Naive thymus-derived CD4-positive, alpha-beta T cell (primary cell): ENCODE data around the gene TRMT10C. TPM values are rescaled to one million over a fixed set of nuclear protein-coding genes. Genes with fewer than 3 reads are reported as not detected.
"Not testable (repeated sequence)": the region's sequence is repeated elsewhere in the genome, so short reads cannot be mapped to it uniquely, and the experiment has no call there.

Source experiments
- ATAC-seq: fragments of 150-1000 bp; cut with Tn5 transposase; 2 replicates; pipeline ENCODE4 v1.10.0; 2021; ENCODE audit warnings: mild to moderate bottlenecking, moderate library complexity
- CTCF ChIA-PET: fragments of 350-600 bp; sonication (Branson Sonifier 250); formaldehyde crosslinking; loops from one replicate; lab custom pipeline; 2021; ENCODE audit warnings: antibody characterized with exemption; lab: Charles Lee
- POLR2A ChIA-PET: fragments of 350-600 bp; sonication (Branson Sonifier 250); formaldehyde crosslinking; loops from one replicate; lab custom pipeline; 2021; ENCODE audit warnings: antibody characterized with exemption, inconsistent platforms; lab: Charles Lee
- DNase-seq, 9 donors: peaks; one replicate each; pipeline versions ENCODE4 v3.0.0 to v3.0.0-alpha.2; 2020 to 2022; ENCODE audit warnings: mixed read lengths in 1 of 9
- H3K27ac ChIP-seq: one replicate; pipeline ENCODE4 v1.7.0; 2013; ENCODE audit warnings: mild to moderate bottlenecking, low read depth, low read length, moderate library complexity
- H3K27me3 ChIP-seq, 2 donors: one replicate each; pipeline ENCODE4 v1.7.0; 2013; ENCODE audit warnings: low read length in 2 of 2, mild to moderate bottlenecking in 2 of 2, moderate library complexity in 2 of 2; ENCODE audit not compliant: control insufficient read depth in 2 of 2, insufficient read depth in 2 of 2
- H3K36me3 ChIP-seq, 3 experiments: 1 replicate in 2 of 3; 2 replicates in 1 of 3; pipeline ENCODE4 v1.7.0; 2013; ENCODE audit warnings: low read length in 3 of 3, mild to moderate bottlenecking in 3 of 3, moderate library complexity in 1 of 3; ENCODE audit not compliant: insufficient read depth in 3 of 3, control insufficient read depth in 2 of 3
- H3K4me1 ChIP-seq, 2 donors: one replicate each; pipeline ENCODE4 v1.7.0; 2013; ENCODE audit warnings: low read length in 2 of 2, mild to moderate bottlenecking in 2 of 2, moderate library complexity in 1 of 2; ENCODE audit not compliant: control insufficient read depth in 2 of 2, insufficient read depth in 2 of 2
- H3K4me3 ChIP-seq: 2 replicates; pipeline ENCODE4 v1.7.0; 2013; ENCODE audit warnings: mild to moderate bottlenecking, low read length
- H3K9me3 ChIP-seq, 3 experiments: 1 replicate in 2 of 3; 2 replicates in 1 of 3; pipeline ENCODE4 v1.7.0; 2013; ENCODE audit warnings: low read length in 3 of 3; ENCODE audit not compliant: control insufficient read depth in 2 of 3
- H3K27ac Mint-ChIP-seq, 9 donors: one replicate each; pipeline ENCODE4 v1.8.0; 2020 to 2022; ENCODE audit warnings: mixed read lengths in 9 of 9, mild to moderate bottlenecking in 8 of 9, moderate library complexity in 5 of 9, inconsistent platforms in 2 of 9
- H3K27me3 Mint-ChIP-seq, 5 donors: one replicate each; pipeline ENCODE4 v1.8.0; 2021 to 2022; ENCODE audit warnings: mixed read lengths in 5 of 5, mild to moderate bottlenecking in 1 of 5
- H3K36me3 Mint-ChIP-seq, 5 donors: one replicate each; pipeline ENCODE4 v1.8.0; 2020 to 2022; ENCODE audit warnings: mixed read lengths in 5 of 5, mild to moderate bottlenecking in 3 of 5, inconsistent platforms in 1 of 5
- H3K4me1 Mint-ChIP-seq, 7 donors: one replicate each; pipeline ENCODE4 v1.8.0; 2020 to 2022; ENCODE audit warnings: mixed read lengths in 7 of 7, mild to moderate bottlenecking in 3 of 7, inconsistent platforms in 1 of 7
- H3K4me3 Mint-ChIP-seq, 10 donors: one replicate each; pipeline ENCODE4 v1.8.0; 2020 to 2022; ENCODE audit warnings: mild to moderate bottlenecking in 10 of 10, mixed read lengths in 10 of 10, moderate library complexity in 6 of 10, inconsistent platforms in 2 of 10
- H3K9me3 Mint-ChIP-seq, 11 donors: one replicate each; pipeline ENCODE4 v1.8.0; 2020 to 2022; ENCODE audit warnings: mixed read lengths in 11 of 11, mild to moderate bottlenecking in 4 of 11, inconsistent platforms in 1 of 11, moderate library complexity in 1 of 11
- intact Hi-C, 2 donors: fragments of 100-400 bp; cut with micrococcal nuclease; formaldehyde crosslinking; loops; one replicate each; pipeline ENCODE4 v1.15.1; 2023
- polyA plus RNA-seq, 2 donors: library from polyadenylated mRNA; unstranded; fragments of 300-500 nt; fragmentation: Illumina TruSeq; gene quantifications; one replicate each; pipeline ENCODE4 v1.2.3, GENCODE V29; 2021
- total RNA-seq, 6 experiments: library from RNA in 5 of 6; stranded (reverse) in 5 of 6; gene quantifications; 1 replicate in 5 of 6; 2 replicates in 1 of 6; pipeline ENCODE4 v1.2.3 and lab custom pipeline; 2021 to 2026

Gene TRMT10C
- total and polyA plus RNA-seq, 7 experiments from 2014 or later = 24.1 to 37.3 (median 27.6) TPM

DNA sequence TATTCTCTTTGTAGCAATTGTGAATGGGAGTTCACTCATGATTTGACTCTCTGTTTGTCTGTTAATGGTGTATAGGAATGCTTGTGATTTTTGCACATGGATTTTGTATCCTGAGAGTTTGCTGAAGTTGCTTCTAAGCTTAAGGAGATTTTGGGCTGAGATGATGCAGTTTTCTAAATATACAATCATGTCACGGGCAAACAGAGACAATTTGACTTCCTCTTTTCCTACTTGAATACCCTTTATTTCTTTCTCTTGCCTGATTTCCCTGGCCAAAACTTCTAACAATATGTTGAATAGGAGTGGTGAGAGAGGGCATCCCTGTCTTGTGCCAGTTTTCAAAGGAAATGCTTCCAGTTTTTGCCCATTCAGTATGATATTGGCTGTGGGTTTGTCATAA, 24.7 kb upstream of the TRMT10C start:
- H3K36me3 ChIP-seq, DNase-seq, H3K27ac ChIP-seq, H3K27ac Mint-ChIP-seq, H3K9me3 ChIP-seq, H3K27me3 Mint-ChIP-seq, H3K27me3 ChIP-seq, H3K36me3 Mint-ChIP-seq, CTCF ChIA-PET, H3K4me1 ChIP-seq, intact Hi-C loops, H3K4me3 Mint-ChIP-seq, H3K4me3 ChIP-seq, ATAC-seq: not testable (repeated sequence)
- H3K9me3 Mint-ChIP-seq = peaks cover 0 to 11% (median 5%) of the 10 kb centered on the region in 11 donors
- peaks cover 6 to 29% (median 13%) of the 10 kb centered on the region in 7 donors for H3K4me1 Mint-ChIP-seq
- POLR2A ChIA-PET = interaction anchor here (0.6 to 1.9 kb wide), 3 partner anchors 8 to 139 kb away, joined by 3 to 9 read pairs (median 4); no protein-coding TSS in a partner anchor

DNA sequence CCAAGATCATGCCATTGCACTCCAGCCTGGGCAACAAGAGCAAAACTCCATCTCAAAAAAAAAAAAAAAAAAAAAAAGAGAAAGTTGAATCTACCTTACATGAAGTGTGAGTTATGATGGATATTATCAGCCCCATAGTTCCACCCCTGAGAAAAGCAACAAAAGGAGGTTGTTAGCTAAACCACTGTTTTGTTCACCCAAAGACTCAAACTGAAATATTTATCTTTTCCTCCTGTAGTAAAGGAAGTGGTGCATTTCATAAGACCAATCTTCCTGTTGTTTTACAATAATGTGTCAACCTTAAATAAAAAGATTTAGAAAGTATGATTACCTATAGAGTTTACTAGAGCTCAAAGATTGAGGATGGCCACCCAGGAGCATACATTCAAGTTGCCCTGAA, 18.7 kb upstream of the TRMT10C start:
- H3K9me3 Mint-ChIP-seq = peaks cover 0 to 14% (median 5%) of the 10 kb centered on the region in 11 donors
- intact Hi-C loops = loop anchor here (1.0 to 5.0 kb wide), 4 partner anchors 22 to 121 kb away; no protein-coding TSS in a partner anchor
- peaks cover 0 to 8% (median 0%) of the 10 kb centered on the region in 5 donors for H3K36me3 Mint-ChIP-seq
- H3K4me3 ChIP-seq = no peak overlapping the region
- no peaks in the 10 kb centered on the region for H3K36me3 ChIP-seq
- H3K4me3 Mint-ChIP-seq = peak overlapping the region in 9 of 10 donors; percentile 47 to 85 (median 61)
- ATAC-seq = peak; percentile 68
- H3K9me3 ChIP-seq = no peaks in the 10 kb centered on the region
- no peaks in the 10 kb centered on the region for H3K27me3 ChIP-seq
- H3K4me1 Mint-ChIP-seq = peaks cover 17 to 37% (median 31%) of the 10 kb centered on the region in 7 donors
- ChIA-PET CTCF (interaction anchor here (0.7 to 2.5 kb wide), 5 partner anchors 9 to 160 kb away, joined by 3 to 10 read pairs (median 6); no protein-coding TSS in a partner anchor), POLR2A (interaction anchor here (0.8 to 4.7 kb wide), 12 partner anchors 8 to 1283 kb away, joined by 3 to 29 read pairs (median 6); partner anchors contain the start of genes PCNP, SENP7, TBC1D23 and TRMT10C)
- peak overlapping the region; percentile 77 to 95 (median 89) for H3K27ac Mint-ChIP-seq
- peaks cover 20 to 25% of the 10 kb centered on the region in 2 donors for H3K4me1 ChIP-seq
- peaks cover 0 to 8% (median 0%) of the 10 kb centered on the region in 5 donors for H3K27me3 Mint-ChIP-seq
- DNase-seq = peak in 5 of 9 donors; percentile 24 to 63 (median 45)
- H3K27ac ChIP-seq = peak overlapping the region; percentile 5

DNA sequence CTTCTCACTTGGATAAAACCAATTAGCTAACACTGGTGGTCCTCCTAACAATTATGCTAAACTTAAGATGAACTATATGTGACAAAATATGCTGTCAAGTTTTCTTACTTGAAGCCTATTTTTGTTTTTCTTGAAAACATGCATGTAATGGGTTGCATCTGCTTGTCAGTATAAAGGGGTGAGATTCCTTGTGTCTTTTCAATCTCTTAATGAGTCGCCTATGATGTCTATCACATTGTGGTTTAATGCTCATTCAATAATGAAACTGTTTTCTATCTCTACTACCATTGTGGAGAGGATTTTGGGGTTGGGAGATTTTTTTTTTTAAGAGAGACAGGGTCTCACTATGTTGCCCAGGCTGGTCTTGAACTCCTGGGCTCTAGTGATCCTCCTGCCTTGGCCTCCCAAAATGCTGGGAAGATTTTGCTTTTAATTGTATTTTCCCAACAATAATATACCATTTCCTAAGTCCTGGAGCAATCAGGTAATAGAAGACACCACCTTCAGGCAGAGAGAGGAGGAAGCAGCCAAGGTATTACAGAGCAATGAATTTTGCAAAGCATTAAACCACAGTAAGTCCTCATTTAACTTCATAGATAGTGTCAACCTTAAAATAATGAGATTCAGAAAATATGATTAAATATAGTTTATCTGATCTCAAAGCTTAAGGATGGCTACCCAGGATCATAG, 17.4 kb upstream of the TRMT10C start:
- peaks cover 0 to 9% (median 3%) of the 10 kb centered on the region in 11 donors for H3K9me3 Mint-ChIP-seq
- H3K27ac ChIP-seq = peak overlapping the region; percentile 20
- no peak for ATAC-seq
- peak in 1 of 9 donors; percentile 10 for DNase-seq
- H3K36me3 ChIP-seq = no peaks in the 10 kb centered on the region
- H3K27ac Mint-ChIP-seq = peak overlapping the region; percentile 51 to 95 (median 89)
- ChIA-PET CTCF (interaction anchor here (0.8 to 2.5 kb wide), 5 partner anchors 9 to 1077 kb away, joined by 3 to 9 read pairs (median 4); no protein-coding TSS in a partner anchor), POLR2A (interaction anchor here (0.6 to 4.3 kb wide), 8 partner anchors 9 to 124 kb away, joined by 3 to 29 read pairs (median 6); partner anchors contain the start of genes PCNP, SENP7 and TRMT10C)
- intact Hi-C loops = loop anchor here (1.0 to 5.0 kb wide), 7 partner anchors 16 to 474 kb away; partner anchors contain the start of gene TRMT10C (in 1 of the 2)
- no peaks in the 10 kb centered on the region for H3K27me3 Mint-ChIP-seq
- no peaks in the 10 kb centered on the region for H3K9me3 ChIP-seq
- no peaks in the 10 kb centered on the region for H3K27me3 ChIP-seq
- peaks cover 17 to 40% (median 31%) of the 10 kb centered on the region in 7 donors for H3K4me1 Mint-ChIP-seq
- peaks cover 0 to 6% (median 0%) of the 10 kb centered on the region in 5 donors for H3K36me3 Mint-ChIP-seq
- peaks cover 20 to 25% of the 10 kb centered on the region in 2 donors for H3K4me1 ChIP-seq
- H3K4me3 ChIP-seq = no peak overlapping the region
- H3K4me3 Mint-ChIP-seq = peak overlapping the region in 9 of 10 donors; percentile 1 to 77 (median 36)

DNA sequence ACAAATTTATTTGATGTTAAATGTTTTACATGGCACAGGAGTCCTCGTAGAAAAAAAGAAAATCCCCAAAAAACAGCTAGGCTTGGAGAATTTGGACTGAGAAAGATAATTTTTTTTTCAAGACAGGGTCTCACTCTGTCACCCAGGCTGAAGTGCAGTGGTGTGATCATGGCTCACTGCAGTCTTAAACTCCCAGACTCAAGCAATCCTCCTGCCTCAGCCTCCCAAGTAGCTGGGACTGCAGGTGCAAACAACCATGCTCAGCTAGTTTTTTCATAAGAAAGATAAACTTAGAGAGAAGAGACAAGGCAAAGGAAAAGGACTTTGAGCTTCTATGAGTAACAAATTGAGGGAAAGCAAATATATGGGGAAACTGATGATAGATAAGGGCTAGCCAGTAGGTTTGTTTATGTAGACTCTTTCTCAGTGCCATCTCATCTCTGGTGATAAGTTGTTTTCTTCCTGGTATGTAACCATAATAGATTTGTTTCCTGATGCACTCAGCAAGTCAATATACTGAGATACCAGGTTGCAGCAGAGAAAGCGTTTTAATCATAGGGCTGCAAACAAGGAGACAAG, 13.1 kb upstream of the TRMT10C start:
- intact Hi-C loops = no loop called here
- Mint-ChIP-seq H3K27me3 (no peaks in the 10 kb centered on the region), H3K9me3 (peaks cover 0 to 2% (median 0%) of the 10 kb centered on the region in 11 donors), H3K36me3 (peaks cover 0 to 5% (median 0%) of the 10 kb centered on the region in 5 donors), H3K27ac (peak overlapping the region in 4 of 9 donors; percentile 34 to 71 (median 55)), H3K4me1 (peaks cover 5 to 20% (median 15%) of the 10 kb centered on the region in 7 donors), H3K4me3 (no peak overlapping the region)
- ATAC-seq (no peak), DNase-seq (no peak)
- no peak overlapping the region for H3K27ac ChIP-seq
- POLR2A ChIA-PET = interaction anchor here (1.2 kb wide), 1 partner anchor 27 kb away, joined by 5 read pairs; no protein-coding TSS in a partner anchor
- no peaks in the 10 kb centered on the region for H3K36me3 ChIP-seq
- H3K4me1 ChIP-seq = peaks cover 6 to 7% of the 10 kb centered on the region in 2 donors
- CTCF ChIA-PET = no interaction called here
- H3K4me3 ChIP-seq = no peak overlapping the region
- H3K9me3 ChIP-seq = no peaks in the 10 kb centered on the region
- H3K27me3 ChIP-seq = no peaks in the 10 kb centered on the region

DNA sequence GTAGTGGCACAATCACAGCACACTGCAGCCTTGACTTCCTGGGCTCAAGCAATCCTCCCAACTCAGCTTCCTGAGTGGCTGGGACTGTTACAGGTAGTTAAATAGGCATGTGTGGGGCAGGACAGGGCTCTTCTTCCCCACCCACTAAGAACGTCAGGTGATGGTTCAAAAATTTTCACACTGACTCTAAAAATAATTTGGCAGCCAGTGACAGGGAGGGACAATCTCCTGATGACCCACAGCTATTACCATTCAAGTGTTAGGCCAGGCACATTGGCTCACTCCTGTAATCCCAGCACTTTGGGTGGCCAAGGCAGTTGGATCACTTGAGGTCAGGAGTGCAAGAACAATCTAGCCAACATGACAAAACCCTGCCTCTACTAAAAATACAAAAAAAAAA, 12.2 kb upstream of the TRMT10C start:
- Histone ChIP-seq H3K9me3 (no peaks in the 10 kb centered on the region), H3K27ac (no peak overlapping the region), H3K4me3 (no peak overlapping the region), H3K4me1 (no peaks in the 10 kb centered on the region), H3K27me3 (no peaks in the 10 kb centered on the region), H3K36me3 (no peaks in the 10 kb centered on the region)
- ChIA-PET CTCF (no interaction called here), POLR2A (interaction anchor here (1.2 kb wide), 1 partner anchor 28 kb away, joined by 5 read pairs; no protein-coding TSS in a partner anchor)
- H3K9me3 Mint-ChIP-seq = peaks cover 0 to 2% (median 0%) of the 10 kb centered on the region in 11 donors
- ATAC-seq (no peak), DNase-seq (no peak)
- no peak overlapping the region for H3K27ac Mint-ChIP-seq
- H3K4me1 Mint-ChIP-seq = peaks cover 0 to 12% (median 6%) of the 10 kb centered on the region in 7 donors
- peaks cover 0 to 5% (median 0%) of the 10 kb centered on the region in 5 donors for H3K36me3 Mint-ChIP-seq
- no peak overlapping the region for H3K4me3 Mint-ChIP-seq
- no peaks in the 10 kb centered on the region for H3K27me3 Mint-ChIP-seq
- intact Hi-C loops = no loop called here

DNA sequence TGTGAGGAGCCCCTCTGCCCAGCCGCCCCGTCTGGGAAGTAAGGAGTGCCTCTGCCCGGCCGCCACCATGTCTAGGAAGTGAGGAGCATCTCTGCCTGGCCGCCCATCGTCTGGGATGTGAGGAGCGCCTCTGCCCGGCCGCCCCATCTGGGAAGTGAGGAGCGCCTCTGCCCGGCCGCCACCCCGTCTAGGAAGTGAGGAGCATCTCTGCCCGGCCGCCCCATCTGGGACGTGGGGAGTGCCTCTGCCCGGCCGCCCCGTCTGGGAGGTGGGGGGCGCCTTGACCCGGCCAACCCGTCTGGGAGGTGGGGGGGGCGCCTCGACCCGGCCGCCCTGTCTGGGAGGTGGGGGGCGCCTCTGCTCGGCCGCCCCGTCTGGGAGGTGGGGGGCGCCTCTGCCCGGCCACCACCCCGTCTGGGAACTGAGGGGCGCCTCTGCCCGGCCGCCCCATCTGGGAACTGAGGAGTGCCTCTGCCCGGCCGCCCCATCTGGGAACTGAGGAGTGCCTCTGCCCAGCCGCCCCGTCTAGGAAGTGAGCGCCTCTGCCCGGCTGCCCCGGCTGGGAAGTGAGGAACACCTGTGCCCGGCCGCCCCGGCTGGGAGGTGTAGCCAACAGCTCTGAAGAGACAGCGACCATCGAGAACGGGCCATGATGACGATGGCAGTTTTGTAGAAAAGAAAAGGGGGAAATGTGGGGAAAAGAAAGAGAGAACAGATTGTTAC, 10.1 kb upstream of the TRMT10C start:
- H3K27me3 Mint-ChIP-seq, H3K36me3 ChIP-seq, POLR2A ChIA-PET, H3K27me3 ChIP-seq, ATAC-seq, H3K27ac ChIP-seq, H3K4me1 ChIP-seq, H3K4me3 ChIP-seq, H3K9me3 Mint-ChIP-seq, CTCF ChIA-PET, H3K27ac Mint-ChIP-seq, H3K4me1 Mint-ChIP-seq, intact Hi-C loops, DNase-seq, H3K4me3 Mint-ChIP-seq, H3K9me3 ChIP-seq, H3K36me3 Mint-ChIP-seq: not testable (repeated sequence)
